NCI-H446 treated with DMSO at 0.1 percent for 48 hours (cell line): ENCODE measurements around the gene CCL25.
"Not testable (repeated sequence)": the region's sequence is repeated elsewhere in the genome, so short reads cannot be mapped to it uniquely, and the experiment has no call there.

Source experiments
- DNase-seq: peaks from one replicate; lab custom pipeline; 2025; lab: John Stamatoyannopoulos, UW

Gene CCL25

GRCh38 chr19:8085598-8086408, 33.2 kb downstream of the CCL25 start:
- no peak for DNase-seq

- no peak for DNase-seq
Measured at GRCh38 chr19:8086849-8087248, 34.3 kb downstream of the CCL25 start.

- DNase-seq: no peak
Measured at GRCh38 chr19:8087876-8088275, 35.3 kb downstream of the CCL25 start.

- no peak for DNase-seq
Measured at GRCh38 chr19:8088752-8089663, 36.4 kb downstream of the CCL25 start.

DNA sequence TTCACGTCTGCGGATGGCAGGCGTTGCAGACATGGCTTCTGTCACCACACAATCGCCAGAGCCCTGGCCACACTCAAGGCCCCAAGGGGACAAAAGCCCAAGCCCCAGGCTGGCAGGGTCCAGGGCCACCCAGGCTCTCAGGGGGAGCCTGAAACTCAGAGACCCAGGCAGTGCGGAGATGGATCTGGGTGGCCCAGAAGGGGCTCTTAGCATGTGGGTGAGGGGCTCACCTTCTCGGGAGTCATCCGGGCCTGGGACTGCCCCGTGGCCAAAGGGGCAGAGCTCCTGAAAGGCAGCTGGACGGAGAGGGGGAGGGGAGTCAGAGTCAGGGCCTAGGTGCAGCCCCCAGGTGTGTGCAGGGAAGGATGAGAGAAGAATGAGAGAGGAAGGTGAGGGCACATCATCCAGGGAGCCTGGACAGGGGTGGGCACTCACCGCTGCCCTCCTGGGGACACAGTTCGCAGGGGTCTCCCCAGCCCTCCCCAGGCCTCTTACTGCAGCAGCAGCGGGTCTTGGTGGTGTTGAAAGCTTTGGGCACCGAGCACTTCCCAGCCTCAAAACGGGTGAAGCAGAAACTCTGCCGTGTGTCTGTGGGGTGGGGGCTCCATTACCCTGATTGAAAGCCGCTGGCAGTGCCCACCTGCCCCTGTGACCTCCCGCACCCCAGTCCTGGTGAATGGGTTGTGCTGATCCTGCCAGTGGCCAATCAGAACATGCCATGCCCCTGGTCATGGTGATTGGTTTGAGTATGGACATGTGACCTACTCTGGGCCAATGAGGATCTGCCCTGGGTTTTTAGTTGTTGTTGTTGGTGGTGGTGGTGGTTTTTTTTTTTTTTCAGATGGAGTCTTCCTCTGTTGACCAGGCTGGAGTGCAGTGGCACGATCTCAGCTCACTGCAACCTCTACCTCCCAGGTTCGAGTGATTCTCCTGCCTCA, 37.4 kb downstream of the CCL25 start:
- DNase-seq: no peak

- DNase-seq: no peak
Measured at GRCh38 chr19:8090950-8091349, 38.4 kb downstream of the CCL25 start.

GRCh38 chr19:8093740-8094139, 41.2 kb downstream of the CCL25 start:
- no peak for DNase-seq

- no peak for DNase-seq
Measured at GRCh38 chr19:8094336-8094735, 41.8 kb downstream of the CCL25 start.

DNA sequence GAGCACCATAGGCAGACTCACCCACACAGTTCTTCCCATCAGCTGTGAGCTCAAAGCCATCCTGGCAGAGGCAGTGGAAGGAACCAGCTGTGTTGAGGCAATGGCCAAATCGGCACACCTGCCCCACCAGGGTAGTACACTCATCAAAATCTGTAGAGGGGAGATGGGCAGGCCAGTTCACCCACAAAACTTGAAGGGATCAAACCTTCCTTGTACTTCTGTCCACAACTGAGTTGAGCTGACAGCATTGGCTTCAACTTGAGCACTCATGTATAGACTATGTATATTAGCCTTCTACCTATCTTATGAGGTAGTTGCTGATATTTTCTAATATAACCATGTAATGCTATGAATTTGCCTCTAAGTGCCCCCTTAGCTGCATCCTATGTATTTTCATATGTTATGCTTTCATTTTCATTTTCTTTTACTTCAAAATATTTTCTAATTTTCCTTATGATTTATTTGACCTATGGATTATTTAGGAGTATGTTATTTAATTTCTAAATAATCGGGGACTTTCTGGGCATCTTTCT, 42.9 kb downstream of the CCL25 start:
- no peak for DNase-seq

DNA sequence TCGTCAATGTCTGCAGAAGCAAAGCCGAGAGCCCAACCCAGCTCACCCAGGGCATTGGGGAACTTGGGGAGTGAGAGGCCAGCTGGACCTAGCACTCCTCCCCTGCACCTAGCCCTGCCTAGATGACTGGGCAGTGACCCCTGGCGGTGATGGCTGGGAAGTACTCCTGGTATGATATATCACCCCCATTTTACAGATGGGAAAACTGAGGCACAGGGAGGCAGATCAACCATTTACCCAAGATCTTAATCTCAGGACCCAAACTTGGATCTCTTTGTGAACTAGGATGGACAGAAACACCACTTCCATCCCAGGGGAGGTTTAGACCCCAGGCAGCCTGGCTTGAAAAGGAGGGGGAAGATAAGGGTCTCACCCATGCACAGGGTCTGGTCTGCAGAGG, 43.5 kb downstream of the CCL25 start:
- no peak for DNase-seq

DNA sequence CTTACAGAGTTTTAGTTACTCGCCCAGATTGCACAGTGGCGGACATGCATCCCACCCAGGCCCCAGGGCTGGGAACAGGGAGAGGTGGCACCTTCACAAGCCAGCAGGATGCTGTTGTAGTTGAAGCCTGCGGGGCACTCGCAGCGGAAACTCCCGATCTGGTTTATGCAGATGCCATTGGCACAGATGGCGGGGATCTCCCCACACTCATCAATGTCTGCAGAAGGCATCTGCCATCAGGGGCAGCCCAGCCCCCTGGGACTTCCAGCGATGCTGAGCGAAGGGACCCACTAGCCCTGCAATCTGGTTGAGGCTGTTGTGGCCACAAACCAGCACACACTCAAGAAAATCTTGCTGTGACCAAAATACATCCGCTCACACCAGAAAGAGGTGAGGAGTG, 44.6 kb downstream of the CCL25 start:
- DNase-seq: no peak

GRCh38 chr19:8097681-8098567, 45.4 kb downstream of the CCL25 start:
- DNase-seq: no peak

DNA sequence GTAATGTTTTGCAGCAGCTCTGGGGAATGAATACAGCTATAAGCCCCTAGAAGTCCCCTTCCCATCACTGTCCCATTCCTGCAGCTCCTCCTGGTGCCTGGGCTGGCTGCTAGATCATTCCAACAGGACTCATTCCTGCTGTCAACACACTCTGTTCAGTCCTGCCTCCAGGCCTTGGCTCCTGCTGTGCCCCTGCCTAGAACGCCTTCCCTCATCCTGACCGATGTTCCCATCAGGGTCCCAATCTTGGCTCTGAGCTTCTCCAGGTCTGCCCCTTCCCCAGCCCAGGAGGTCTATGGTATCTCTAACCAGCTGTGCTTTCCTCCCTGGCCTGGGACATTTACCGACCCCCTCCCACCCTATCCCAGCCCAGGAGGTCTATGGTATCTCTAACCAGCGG, 48.8 kb downstream of the CCL25 start:
- DNase-seq: no peak

DNA sequence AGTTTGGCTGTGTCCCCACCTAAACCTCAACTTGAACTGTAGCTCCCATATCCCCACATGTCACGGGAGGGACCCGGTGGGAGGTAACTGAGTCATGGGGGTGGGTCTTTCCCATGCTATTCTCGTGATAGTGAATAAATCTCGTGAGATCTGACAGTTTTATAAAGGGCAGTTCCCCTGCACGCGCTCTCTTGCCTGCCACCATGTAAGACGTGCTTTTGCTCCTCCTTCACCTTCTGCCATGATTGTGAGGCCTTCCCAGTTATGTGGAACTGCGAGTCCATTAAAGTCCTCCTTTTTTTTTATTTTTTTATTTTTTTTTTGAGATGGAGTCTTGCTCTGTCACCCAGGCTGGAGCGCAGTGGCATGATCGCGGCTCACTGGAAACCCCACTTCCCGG, 49.4 kb downstream of the CCL25 start:
- not testable (repeated sequence) for DNase-seq

GRCh38 chr19:8105471-8105870, 52.9 kb downstream of the CCL25 start:
- no peak for DNase-seq

DNA sequence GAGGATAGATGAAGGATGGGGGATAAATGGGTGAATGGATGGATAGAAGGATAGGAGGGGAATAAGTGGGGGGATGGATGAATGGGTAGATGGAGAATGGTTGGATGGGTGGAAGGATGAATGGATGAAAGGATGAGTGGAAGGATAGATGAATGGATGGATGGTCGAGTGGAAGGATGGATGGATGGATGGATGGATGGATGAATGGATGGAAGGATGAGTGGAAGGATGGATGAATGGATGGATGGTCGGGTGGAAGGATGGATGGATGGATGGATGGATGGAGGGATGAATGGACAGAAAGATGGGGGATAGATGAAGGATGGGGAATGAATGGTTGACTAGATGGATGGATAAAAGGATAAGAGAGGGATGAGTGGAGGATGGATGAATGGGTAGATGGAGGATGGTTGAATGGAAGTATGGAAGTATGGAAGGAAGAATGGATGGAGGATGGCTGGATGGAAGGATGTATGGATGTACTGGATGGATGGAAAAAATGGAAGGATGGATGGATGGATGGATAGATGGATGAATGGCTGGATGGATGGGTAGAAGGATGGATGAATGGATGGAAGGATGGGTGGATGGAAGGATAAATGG, 54.8 kb downstream of the CCL25 start:
- DNase-seq: no peak

DNA sequence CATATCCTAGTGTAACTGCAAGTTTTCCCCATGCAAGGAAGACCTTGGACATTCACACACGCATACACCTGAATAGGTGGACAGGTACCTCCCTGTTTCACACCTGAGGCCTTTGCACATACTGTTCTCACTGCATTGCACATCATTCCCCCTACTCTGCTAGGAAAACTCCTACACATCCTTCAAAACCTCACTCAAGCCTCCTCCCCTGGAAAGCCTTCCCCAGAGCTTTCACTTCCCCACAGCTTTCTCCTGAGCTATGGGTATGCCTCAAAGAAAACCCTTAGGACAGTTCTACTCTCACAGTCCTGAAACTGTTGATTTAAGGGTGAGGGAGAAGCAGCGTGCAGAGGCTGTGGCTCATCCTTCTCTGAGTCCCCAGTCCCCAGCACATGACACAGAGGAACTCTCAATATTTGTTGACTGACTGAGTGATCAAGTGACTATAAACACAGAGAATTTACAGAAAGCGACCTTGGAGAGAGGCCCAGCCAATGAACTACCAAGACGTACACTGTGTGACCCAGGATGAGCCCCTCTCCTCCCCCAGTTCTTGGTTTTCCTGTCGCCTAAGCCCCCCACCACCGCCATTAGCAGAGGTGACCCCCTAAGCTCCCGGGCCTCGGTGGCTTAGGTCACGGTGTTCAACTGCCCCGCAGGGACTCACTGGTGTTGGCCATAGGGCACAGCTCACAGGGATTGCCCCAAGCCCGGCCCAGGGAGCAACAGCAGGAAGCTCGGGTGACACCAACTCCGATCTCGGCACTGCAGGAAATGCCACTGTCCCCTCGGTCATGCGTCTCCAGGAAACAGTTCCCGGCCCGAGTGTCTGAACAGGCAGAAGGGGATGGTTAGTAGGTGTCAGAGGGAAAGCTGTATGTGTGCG, 56.2 kb downstream of the CCL25 start:
- no peak for DNase-seq

- no peak for DNase-seq
Measured at GRCh38 chr19:8109455-8109854, 56.9 kb downstream of the CCL25 start.
